Lung (tissue), 12 donors: ENCODE results near the gene GTF2B. TPM values are rescaled to one million over a fixed set of nuclear protein-coding genes. Genes with fewer than 3 reads are reported as not detected.
A peak's percentile ranks its signal among the peaks of the same experiment; 100 is the strongest.

ENCODE experiments used
- ATAC-seq: fragments of 200-7000 bp; cut with Tn5 transposase; one replicate; pipeline ENCODE4 v1.9.1; 2020; ENCODE audit warnings: moderate number of reproducible peaks; ENCODE audit not compliant: insufficient read depth, low FRiP score
- DNase-seq, 3 donors: peaks; one replicate each; pipeline ENCODE4 v3.0.0-alpha.2; 2013 to 2017
- H3K27ac ChIP-seq, 2 donors: one replicate each; pipeline ENCODE4 v1.5.1; 2013; ENCODE audit warnings: mild to moderate bottlenecking in 2 of 2, moderate library complexity in 2 of 2, control low read depth in 1 of 2, inconsistent platforms in 1 of 2, low read depth in 1 of 2, low read length in 1 of 2
- H3K27me3 ChIP-seq, 3 donors: one replicate each; pipeline ENCODE4 v1.5.1; 2013; ENCODE audit warnings: low read length in 2 of 3; ENCODE audit not compliant: control insufficient read depth in 3 of 3, insufficient read depth in 3 of 3
- H3K36me3 ChIP-seq, 4 donors: one replicate each; pipeline ENCODE4 v1.5.1; 2013; ENCODE audit warnings: low read length in 4 of 4, mild to moderate bottlenecking in 1 of 4, moderate library complexity in 1 of 4; ENCODE audit not compliant: control insufficient read depth in 4 of 4, insufficient read depth in 4 of 4
- H3K4me1 ChIP-seq, 5 donors: one replicate each; pipeline ENCODE4 v1.5.1; 2013; ENCODE audit warnings: low read length in 5 of 5, mild to moderate bottlenecking in 2 of 5, moderate library complexity in 1 of 5; ENCODE audit not compliant: control insufficient read depth in 5 of 5, insufficient read depth in 5 of 5
- H3K4me3 ChIP-seq: one replicate; pipeline ENCODE4 v1.5.1; 2013; ENCODE audit warnings: mild to moderate bottlenecking, control low read depth, moderate library complexity
- H3K9ac ChIP-seq, 2 donors: one replicate each; pipeline ENCODE4 v1.5.1; 2013; ENCODE audit warnings: low read length in 2 of 2, control low read depth in 1 of 2; ENCODE audit not compliant: insufficient read depth in 1 of 2
- H3K9me3 ChIP-seq, 4 donors: one replicate each; pipeline ENCODE4 v1.5.1; 2013; ENCODE audit warnings: low read length in 3 of 4, mild to moderate bottlenecking in 1 of 4, moderate library complexity in 1 of 4; ENCODE audit not compliant: control insufficient read depth in 4 of 4, insufficient read depth in 3 of 4
- CTCF ChIP-seq: IDR thresholded peaks from 2 replicates; pipeline ENCODE4 v1.5.1; 2012; ENCODE audit warnings: mild to moderate bottlenecking; ENCODE audit errors: control extremely low read depth, extremely low read depth
- WGBS, 2 donors: extraction: QIAGEN DNeasy Blood & Tissue Kit; methylation state at CpG; one replicate each; pipeline ENCODE4 v1.1.7; 2013; 5-methylcytosine and 5-hydroxymethylcytosine counted together
- polyA plus RNA-seq, 2 donors: library from polyadenylated mRNA; stranded (reverse); fragments of 200-250 nt; gene quantifications; one replicate each; pipeline ENCODE4 v1.2.1, GENCODE V29; 2013
- total RNA-seq, 2 donors: library from RNA; depleted of rRNA in 1 of 2; stranded (reverse); fragments of >200 nt in 1 of 2; gene quantifications; one replicate each; pipeline ENCODE4 v1.2.1, GENCODE V29; 2014 to 2021
- donor health status: control.
- donor health status: control.
- donor health status: Bipolar disorder and iron deficiency.
- donor health status: healthy.
- donor health status: DM: yes; HTN: yes; CAD: no.

The GTF2B gene
- total and polyA plus RNA-seq, 4 donors, result 20.8 to 51.1 (median 29.8) TPM

- ATAC-seq, result no peak
- H3K4me1 ChIP-seq, result peaks cover 0 to 32% (median 9%) of the 10 kb centered on the region in 5 donors
Observed at GRCh38 chr1:88877911-88878310, 13.5 kb downstream of the GTF2B start.

GRCh38 chr1:88877382-88877825 lies 14.0 kb downstream of the GTF2B start:
- H3K27ac ChIP-seq, result no peak overlapping the region
- 32 to 47% methylated on average over 6 of the region's 6 CpGs for WGBS, 2 donors
- peak; percentile 7 for TF ChIP-seq CTCF
- peak overlapping the region in 1 of 2 donors; percentile 75 for H3K9ac ChIP-seq
- no peaks in the 10 kb centered on the region for H3K9me3 ChIP-seq
- peaks cover 3 to 12% (median 6%) of the 10 kb centered on the region in 4 donors for H3K36me3 ChIP-seq
- ATAC-seq (no peak), DNase-seq (peak in 2 of 3 donors; percentile 50 to 66)
- H3K4me3 ChIP-seq, result no peak overlapping the region
- no peaks in the 10 kb centered on the region for H3K27me3 ChIP-seq
- H3K4me1 ChIP-seq, result peaks cover 0 to 32% (median 9%) of the 10 kb centered on the region in 5 donors

More at GRCh38 chr1:88877911-88878310, 13.5 kb downstream of the GTF2B start:
- no peak for TF ChIP-seq CTCF
- DNase-seq, result no peak
- Histone ChIP-seq H3K9me3 (no peaks in the 10 kb centered on the region), H3K36me3 (peaks cover 3 to 12% (median 6%) of the 10 kb centered on the region in 4 donors), H3K27me3 (no peaks in the 10 kb centered on the region), H3K27ac (no peak overlapping the region), H3K9ac (peak overlapping the region in 1 of 2 donors; percentile 75), H3K4me3 (no peak overlapping the region)
- WGBS, 2 donors, result 83 to 91% methylated on average over 9 of the region's 9 CpGs

- TF ChIP-seq CTCF, result no peak
- no peak overlapping the region for H3K9ac ChIP-seq
- H3K4me3 ChIP-seq, result no peak overlapping the region
- DNase-seq (peak in 2 of 3 donors; percentile 82 to 85), ATAC-seq (no peak)
- no peaks in the 10 kb centered on the region for H3K9me3 ChIP-seq
- peaks cover 3 to 11% (median 6%) of the 10 kb centered on the region in 4 donors for H3K36me3 ChIP-seq
- H3K27me3 ChIP-seq, result no peaks in the 10 kb centered on the region
- peaks cover 0 to 32% (median 9%) of the 10 kb centered on the region in 5 donors for H3K4me1 ChIP-seq
- 80 to 89% methylated on average over 5 of the region's 5 CpGs for WGBS, 2 donors
- H3K27ac ChIP-seq, result no peak overlapping the region
Observed at GRCh38 chr1:88876573-88877365, 14.6 kb downstream of the GTF2B start.
